GM18951 (cell line): ENCODE results near the gene INPP5A.
"Not testable (repeated sequence)": the region's sequence is repeated elsewhere in the genome, so short reads cannot be mapped to it uniquely, and the experiment has no call there.

ENCODE experiments used
- POLR2A ChIP-seq: IDR thresholded peaks from 4 replicates; pipeline ENCODE4 v1.6.1; 2011; ENCODE audit warnings: mild to moderate bottlenecking; ENCODE audit not compliant: insufficient read length, insufficient read depth; ENCODE audit errors: extremely low read depth
- in situ Hi-C: fragments of 300-500 bp; cut with MboI; formaldehyde crosslinking; loops from one replicate; pipeline ENCODE4 v1.12.0; 2022; ENCODE audit warnings: low sequenced_read_pairs, mixed read lengths, inconsistent platforms; ENCODE audit not compliant: unreplicated experiment

INPP5A gene, protein sequence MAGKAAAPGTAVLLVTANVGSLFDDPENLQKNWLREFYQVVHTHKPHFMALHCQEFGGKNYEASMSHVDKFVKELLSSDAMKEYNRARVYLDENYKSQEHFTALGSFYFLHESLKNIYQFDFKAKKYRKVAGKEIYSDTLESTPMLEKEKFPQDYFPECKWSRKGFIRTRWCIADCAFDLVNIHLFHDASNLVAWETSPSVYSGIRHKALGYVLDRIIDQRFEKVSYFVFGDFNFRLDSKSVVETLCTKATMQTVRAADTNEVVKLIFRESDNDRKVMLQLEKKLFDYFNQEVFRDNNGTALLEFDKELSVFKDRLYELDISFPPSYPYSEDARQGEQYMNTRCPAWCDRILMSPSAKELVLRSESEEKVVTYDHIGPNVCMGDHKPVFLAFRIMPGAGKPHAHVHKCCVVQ

GRCh38 chr10:132537684-132538001 lies at the start of gene INPP5A:
Gene INPP5A, plus strand, starts transcription at chr10:132537787. Its CDS starts 310 bp downstream, at chr10:132538097.
- TF ChIP-seq POLR2A: peak; percentile 74
- in situ Hi-C loops: no loop called here

GRCh38 chr10:132488231-132488821 lies 49.3 kb upstream of the INPP5A start:
- TF ChIP-seq POLR2A: no peak
- in situ Hi-C loops: no loop called here

DNA sequence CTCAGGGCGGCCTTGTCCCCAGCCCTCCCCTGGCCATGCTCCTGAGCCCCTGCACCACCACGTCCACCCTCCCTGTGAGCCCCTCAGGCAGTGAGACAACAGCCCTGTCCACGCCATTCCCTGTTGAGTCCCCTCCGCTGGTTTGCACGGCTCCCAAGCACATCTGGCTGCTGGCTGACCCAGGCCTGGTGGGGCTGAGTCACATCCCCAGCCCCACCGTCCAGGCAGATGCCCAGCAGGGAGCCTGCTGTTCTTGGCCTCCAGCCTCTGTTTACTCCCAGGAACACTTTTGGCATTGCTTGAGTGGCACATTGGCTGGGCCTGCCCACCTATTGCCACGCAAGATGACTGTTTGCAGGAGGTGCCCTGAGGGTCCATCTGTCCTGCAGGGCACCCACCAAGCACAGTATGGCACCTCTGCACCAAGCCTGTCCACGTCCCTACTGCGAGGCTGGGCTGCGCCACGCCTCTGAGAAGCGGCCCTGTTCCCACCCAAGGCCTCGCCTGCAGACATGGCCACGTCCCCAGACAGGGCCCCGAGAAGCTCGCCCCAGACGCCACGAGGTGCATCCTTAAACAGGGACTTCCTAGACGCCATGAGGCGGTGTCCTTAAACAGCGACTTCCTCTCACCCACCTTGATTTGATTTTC lies 48.4 kb upstream of the INPP5A start:
- TF ChIP-seq POLR2A: no peak
- in situ Hi-C loops: no loop called here

DNA sequence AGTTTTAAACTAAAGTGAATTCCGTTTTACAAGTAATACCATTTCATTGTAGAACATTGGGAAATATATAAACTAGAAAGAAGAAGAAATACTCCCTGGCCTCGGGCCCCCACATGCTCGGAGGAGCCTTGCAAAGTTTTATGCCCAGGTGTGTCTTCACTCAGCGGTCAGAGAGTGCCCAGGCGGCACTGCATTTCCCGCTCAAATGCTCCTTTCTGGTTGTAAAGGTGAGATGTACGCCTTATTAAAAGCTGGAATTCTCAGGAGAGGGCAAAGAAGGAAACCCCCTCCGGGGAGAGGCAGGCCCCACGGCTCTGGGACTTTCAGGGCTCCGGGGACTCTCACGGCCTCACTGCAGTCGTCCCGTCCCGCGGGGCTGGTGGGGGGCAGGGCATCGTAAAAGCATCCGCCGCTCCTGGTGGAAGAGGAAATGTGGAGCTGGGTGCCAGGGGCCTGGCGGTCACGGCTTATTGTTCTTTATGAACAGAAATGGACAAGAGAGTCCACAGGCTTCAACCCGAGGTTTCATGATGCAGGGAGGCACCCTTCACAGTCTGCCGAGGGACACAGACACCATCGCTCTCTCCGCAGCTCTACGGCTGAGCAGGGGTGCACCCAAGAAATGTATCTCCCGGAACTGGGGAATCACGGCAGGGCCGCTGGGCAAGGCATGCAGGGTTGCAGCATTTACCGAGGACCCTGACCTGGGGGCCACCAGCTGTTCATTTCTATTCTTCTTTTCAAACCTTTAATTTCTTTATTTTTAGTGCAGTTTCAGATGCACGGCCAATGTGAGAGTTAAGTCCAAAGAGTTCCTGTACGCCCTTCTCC lies 47.7 kb upstream of the INPP5A start:
- TF ChIP-seq POLR2A: no peak
- in situ Hi-C loops: no loop called here

- in situ Hi-C loops: not testable (repeated sequence)
Observed at GRCh38 chr10:132491534-132491933, 46.1 kb upstream of the INPP5A start.

DNA sequence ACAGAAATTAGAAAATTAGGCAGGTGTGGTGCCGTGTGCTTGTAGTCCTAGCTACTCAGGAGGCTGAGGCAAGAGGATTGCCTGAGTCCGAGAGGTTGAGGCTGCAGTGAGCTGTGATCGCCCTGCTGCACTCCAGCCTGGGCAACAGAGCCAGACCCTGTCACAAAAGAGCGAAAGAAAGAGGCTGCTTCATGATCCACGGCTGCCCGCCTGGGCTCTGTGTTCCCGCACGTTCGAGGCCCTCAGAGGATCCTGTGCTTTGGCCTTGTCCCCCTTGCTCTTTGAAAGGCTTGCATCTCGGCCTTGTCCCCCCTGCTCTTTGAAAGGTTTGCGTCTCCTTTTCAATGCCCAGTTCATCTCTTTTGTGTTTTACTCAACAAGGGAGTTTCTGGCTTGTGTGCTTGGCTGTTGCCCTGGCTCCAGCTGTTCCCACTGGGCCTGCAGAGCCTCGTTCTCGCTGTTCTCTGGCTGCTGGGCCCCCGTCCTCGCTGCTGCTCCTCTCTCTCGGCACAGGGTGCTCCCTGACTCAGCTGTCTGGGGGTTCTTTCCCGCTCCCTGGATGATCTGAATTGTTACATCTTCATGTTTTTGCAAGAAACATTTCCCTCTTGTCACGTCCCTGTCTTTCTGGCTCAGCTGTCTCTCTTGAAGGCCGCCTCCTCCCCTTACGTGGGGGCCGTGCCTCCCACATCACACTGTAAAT lies 45.1 kb upstream of the INPP5A start:
- no peak for TF ChIP-seq POLR2A
- in situ Hi-C loops: no loop called here

GRCh38 chr10:132493246-132493755 lies 44.3 kb upstream of the INPP5A start:
- in situ Hi-C loops: no loop called here
- no peak for TF ChIP-seq POLR2A

DNA sequence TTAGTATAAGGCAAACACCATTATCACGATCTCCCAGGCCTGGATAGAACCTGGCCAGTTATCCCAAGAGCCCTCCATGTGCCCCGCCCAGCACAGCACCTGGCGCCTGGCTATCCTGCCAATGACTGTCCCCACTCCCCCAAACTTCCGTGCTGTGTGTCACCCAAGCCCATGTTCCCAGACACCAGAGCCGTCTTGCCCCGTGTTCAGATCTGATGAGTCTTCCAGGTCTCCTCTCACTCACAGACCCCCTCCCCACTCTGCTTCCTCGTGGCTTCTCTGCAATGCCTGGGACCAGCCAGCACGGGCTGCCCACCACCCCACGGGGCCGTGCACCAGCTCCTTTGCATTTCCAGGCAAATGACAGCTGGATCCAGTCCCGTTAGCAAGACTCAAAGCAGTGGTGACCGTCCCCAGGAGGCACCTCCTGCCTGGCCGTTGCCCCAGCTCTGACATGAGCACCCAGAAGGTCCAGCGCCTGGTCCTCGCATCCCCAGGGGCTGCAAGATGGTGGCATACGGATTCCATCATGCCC lies 43.8 kb upstream of the INPP5A start:
- TF ChIP-seq POLR2A: no peak
- in situ Hi-C loops: no loop called here

DNA sequence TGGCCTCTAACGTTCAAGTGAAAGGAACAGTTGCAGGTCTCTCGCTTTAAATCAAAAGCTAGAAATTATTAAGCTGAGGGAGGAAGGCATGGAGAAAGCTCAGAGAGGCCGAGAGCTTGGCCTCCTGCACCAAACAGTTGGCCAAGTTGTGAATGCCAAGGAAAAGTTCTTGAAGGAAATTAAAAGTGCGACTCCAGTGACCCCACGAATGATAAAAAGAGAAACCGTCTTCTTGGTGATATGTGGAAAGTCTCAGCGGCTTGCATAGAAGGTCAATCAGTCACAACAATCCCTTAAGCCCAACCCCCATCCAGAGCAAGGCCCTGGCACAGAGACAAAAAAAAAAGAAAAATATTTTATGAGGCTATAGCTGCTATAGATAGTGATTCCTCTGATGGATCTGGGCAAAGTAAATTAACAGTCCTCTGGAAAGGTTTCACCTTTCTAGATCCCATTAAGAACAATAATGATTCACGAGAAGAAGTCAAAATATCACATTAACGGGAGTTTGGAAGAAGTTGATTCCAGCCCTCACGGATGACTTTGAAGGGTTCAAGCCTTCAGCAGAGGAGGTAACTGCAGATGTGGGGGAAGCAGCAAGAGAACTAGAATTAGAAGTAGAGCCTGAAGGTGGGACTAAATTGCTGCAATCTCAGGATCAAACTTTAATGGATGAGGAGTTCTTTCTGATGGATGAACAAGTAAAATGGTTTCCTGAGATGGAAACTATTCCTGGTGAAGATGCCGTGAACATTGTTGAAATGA lies 42.5 kb upstream of the INPP5A start:
- in situ Hi-C loops: no loop called here
- no peak for TF ChIP-seq POLR2A

GRCh38 chr10:132496360-132497062 lies 41.1 kb upstream of the INPP5A start:
- TF ChIP-seq POLR2A: no peak
- in situ Hi-C loops: no loop called here

- in situ Hi-C loops: no loop called here
- TF ChIP-seq POLR2A: no peak
Observed at GRCh38 chr10:132497063-132497680, 40.4 kb upstream of the INPP5A start.
